ENCODE data around the gene PTPRH.

PTPRH gene

DNA sequence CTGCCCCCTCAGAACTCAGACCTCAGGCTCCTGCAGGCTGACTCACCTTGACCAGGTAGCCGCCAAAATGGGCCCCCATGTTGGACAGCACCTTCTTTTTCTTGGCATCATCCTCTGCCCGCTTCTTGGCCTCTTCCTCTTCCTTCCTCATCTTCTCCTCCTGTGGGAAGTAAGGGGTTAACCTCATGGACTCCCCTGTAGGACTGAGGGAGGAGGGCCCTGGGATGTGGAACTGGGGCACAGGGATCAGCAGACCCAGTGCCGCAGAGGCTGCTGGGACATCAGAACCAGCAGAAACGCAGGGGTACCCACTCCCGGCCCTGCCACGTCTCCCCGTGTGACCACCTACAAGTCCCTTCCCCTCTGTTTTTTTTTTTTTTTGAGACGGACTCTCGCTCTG lies 71.4 kb downstream of the PTPRH start:
- no peak for DNase-seq (ENCODE audit: low read depth in 1 of 2, low spot score in 1 of 2)

DNA sequence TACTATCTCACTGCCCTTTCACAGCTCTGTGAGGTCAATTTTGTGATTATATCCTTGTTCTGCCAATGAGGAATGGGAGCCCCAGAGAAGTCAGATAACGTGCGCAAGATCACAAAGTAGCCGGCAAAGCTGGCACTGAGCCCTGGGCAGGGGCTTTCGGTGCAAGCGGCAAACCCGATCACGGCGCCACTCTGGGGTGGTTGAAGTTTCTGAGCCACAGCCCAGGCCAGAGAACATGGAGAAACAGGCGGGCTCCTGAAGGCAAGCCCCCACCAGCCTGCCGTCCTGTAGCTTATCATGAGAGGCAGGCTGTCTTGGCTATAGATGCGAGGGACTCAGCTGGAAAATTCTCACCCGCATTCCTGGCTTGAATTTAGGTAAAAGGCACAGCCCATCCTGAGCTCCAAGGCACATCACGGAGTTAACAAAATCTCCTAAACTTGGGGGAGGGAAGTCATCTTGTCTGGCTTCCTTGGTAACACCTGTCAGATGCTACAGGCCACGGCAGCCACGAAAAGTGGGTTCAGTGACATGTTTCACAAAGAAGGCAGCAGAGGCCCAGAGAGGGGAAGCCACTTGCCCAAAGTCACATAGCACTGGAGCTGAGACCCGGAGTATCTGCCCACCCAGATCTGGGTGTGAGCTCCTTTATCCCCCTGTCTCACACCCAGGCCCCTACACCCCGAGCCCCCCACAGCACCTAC lies 72.8 kb downstream of the PTPRH start:
- DNase-seq (ENCODE audit: low read depth in 1 of 2, low spot score in 1 of 2), result no peak

DNA sequence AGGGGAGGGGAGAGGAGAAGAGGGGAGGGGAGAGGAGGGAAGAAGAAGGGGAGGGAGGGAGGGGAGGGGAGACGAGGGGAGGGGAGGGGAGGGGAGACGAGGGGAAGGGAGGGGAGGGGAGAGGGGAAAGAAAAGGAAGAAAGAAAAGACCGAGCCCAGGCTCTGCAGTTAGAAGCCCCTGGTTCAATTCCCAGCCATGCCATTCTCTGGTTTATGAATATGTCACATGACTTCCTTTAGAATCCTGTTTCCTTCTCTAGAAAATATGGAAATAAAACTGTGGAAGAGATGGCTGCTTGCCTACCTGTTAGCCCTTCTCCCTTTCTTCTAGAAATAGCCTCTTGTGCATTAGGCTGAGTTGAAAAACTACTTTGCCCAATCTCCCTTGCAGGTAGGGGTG lies 74.6 kb downstream of the PTPRH start:
- DNase-seq (ENCODE audit: low read depth in 1 of 2, low spot score in 1 of 2), result no peak

DNA sequence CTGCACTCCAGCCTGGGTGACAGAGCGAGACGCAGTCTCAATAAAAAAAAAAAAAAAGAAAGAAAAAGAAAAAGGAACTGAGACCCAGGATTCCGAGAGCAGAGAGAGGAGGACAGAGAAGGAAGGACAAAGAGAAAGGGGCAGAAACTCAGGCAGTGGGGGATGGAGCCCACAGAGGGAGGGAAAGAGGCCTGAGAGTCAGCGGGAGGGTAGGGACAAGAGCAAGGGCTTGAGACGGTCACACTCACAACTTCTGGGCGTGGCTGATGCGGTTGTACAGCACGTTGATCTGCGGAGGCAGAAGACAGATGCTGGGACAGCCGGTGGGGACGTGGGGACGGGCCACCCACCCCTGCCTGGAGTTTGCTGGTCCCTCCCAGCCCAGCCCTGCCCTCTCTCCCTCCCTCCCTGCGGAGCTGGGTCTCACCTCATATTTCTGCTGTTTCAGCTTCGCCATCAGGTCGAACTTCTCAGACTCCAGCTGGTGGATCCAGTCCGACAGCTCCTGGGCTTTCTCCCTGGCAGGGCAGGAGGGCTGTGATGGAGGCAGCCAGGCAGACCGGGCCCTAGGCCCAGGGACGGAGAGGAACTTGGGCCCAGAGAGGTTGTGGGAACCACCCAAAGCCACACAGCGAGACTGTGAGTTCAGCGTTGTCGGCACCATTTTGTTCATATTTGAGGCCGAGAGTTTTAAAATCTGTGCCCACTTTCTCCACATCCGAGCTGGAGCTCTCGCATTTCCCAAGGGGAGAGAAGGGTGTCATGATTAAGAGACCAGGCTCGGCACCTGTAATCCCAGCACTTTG lies 75.5 kb downstream of the PTPRH start:
- DNase-seq (ENCODE audit: low read depth in 1 of 2, low spot score in 1 of 2), result no peak

GRCh38 chr19:55132453-55133129 lies 76.7 kb downstream of the PTPRH start:
- no peak for DNase-seq (ENCODE audit: low read depth in 1 of 2, low spot score in 1 of 2)

GRCh38 chr19:55131421-55131820 lies 77.9 kb downstream of the PTPRH start:
- no peak for DNase-seq (ENCODE audit: low read depth in 1 of 2, low spot score in 1 of 2)
